ENCODE data around the gene NRXN3.
"Not testable (repeated sequence)": the region's sequence is repeated elsewhere in the genome, so short reads cannot be mapped to it uniquely, and the experiment has no call there.

Gene NRXN3

GRCh38 chr14:78403278-78403815, 233.2 kb downstream of the NRXN3 start:
- DNase-seq (ENCODE audit: low spot score): peak; percentile 50

- no peak for DNase-seq (ENCODE audit: low spot score)
These were observed 235.1 kb downstream of the NRXN3 start for GRCh38 chr14:78405079-78405856.

- no peak for DNase-seq (ENCODE audit: low spot score)
These were observed 242.3 kb downstream of the NRXN3 start for GRCh38 chr14:78412475-78412874.

GRCh38 chr14:78414172-78414571, 244.0 kb downstream of the NRXN3 start:
- DNase-seq (ENCODE audit: low spot score): no peak

GRCh38 chr14:78417532-78417931, 247.4 kb downstream of the NRXN3 start:
- DNase-seq (ENCODE audit: low spot score): no peak

- no peak for DNase-seq (ENCODE audit: low spot score)
These were observed 254.1 kb downstream of the NRXN3 start for GRCh38 chr14:78424311-78424710.

GRCh38 chr14:78425330-78425729, 255.2 kb downstream of the NRXN3 start:
- DNase-seq (ENCODE audit: low spot score): no peak

- no peak for DNase-seq (ENCODE audit: low spot score)
These were observed 255.6 kb downstream of the NRXN3 start for GRCh38 chr14:78425782-78426181.

GRCh38 chr14:78432046-78432445, 261.9 kb downstream of the NRXN3 start:
- no peak for DNase-seq (ENCODE audit: low spot score)

- not testable (repeated sequence) for DNase-seq (ENCODE audit: low spot score)
These were observed 267.3 kb downstream of the NRXN3 start for GRCh38 chr14:78437448-78437847.

GRCh38 chr14:78440356-78440894, 270.3 kb downstream of the NRXN3 start:
- DNase-seq (ENCODE audit: low spot score): no peak

GRCh38 chr14:78443834-78444233, 273.7 kb downstream of the NRXN3 start:
- no peak for DNase-seq (ENCODE audit: low spot score)

- DNase-seq (ENCODE audit: low spot score): no peak
These were observed 275.1 kb downstream of the NRXN3 start for GRCh38 chr14:78445275-78445674.

- no peak for DNase-seq (ENCODE audit: low spot score)
These were observed 276.6 kb downstream of the NRXN3 start for GRCh38 chr14:78446807-78447206.

- peak; percentile 50 for DNase-seq (ENCODE audit: low spot score)
These were observed 278.3 kb downstream of the NRXN3 start for GRCh38 chr14:78448164-78449094.

GRCh38 chr14:78450669-78451318, 280.6 kb downstream of the NRXN3 start:
- DNase-seq (ENCODE audit: low spot score): no peak

- no peak for DNase-seq (ENCODE audit: low spot score)
These were observed 281.1 kb downstream of the NRXN3 start for GRCh38 chr14:78451319-78451695.

- DNase-seq (ENCODE audit: low spot score): peak; percentile 70
These were observed 285.8 kb downstream of the NRXN3 start for GRCh38 chr14:78455896-78456435.

GRCh38 chr14:78469947-78470346, 299.8 kb downstream of the NRXN3 start:
- no peak for DNase-seq (ENCODE audit: low spot score)

GRCh38 chr14:78479127-78479780, 309.1 kb downstream of the NRXN3 start:
- no peak for DNase-seq (ENCODE audit: low spot score)

- no peak for DNase-seq (ENCODE audit: low spot score)
These were observed 313.9 kb downstream of the NRXN3 start for GRCh38 chr14:78484028-78484427.

All from putamen (tissue), 1 donor.